ENCODE results near the gene NECTIN2. TPM values are rescaled to one million over a fixed set of nuclear protein-coding genes. Genes with fewer than 3 reads are reported as not detected.

The NECTIN2 gene
- total RNA-seq (ENCODE audit: low replicate concordance): 54.2 and 210 TPM in 2 replicates

GRCh38 chr19:44845612-44846454 lies at the start of gene NECTIN2:
Gene NECTIN2 (plus strand): TSS chr19:44846297. CDS start chr19:44846526, 229 bp downstream.
- Histone ChIP-seq H3K4me1 (peaks cover 22% of the 10 kb centered on the region), H3K27me3 (no peaks in the 10 kb centered on the region), H3K4me2 (peak within 1 kb of the TSS; percentile 93), H4K20me1 (ENCODE audit: low read depth) (peaks cover 40% of the 10 kb centered on the region), H2AFZ (replicated peaks) (peak within 1 kb of the TSS; percentile 86), H3K9ac (peak within 1 kb of the TSS; percentile 92), H3K9me3 (ENCODE audit: low read depth) (no peaks in the 10 kb centered on the region), H3K36me3 (no peaks in the 10 kb centered on the region), H3K79me2 (ENCODE audit: low read depth) (peaks cover 47% of the 10 kb centered on the region), H3K4me3 (peak within 1 kb of the TSS; percentile 95), H3F3A (ENCODE audit: low read depth) (peaks cover 38% of the 10 kb centered on the region), H3K27ac (peak within 1 kb of the TSS; percentile 96)
- Mint-ChIP-seq H3K9me3 (no peaks in the 10 kb centered on the region), H3K4me3 (peak within 1 kb of the TSS; percentile 93), H3K4me1 (peaks cover 28% of the 10 kb centered on the region), H3K27ac (peak within 1 kb of the TSS; percentile 99), H3K36me3 (no peaks in the 10 kb centered on the region), H3K27me3 (ENCODE audit: insufficient read depth, low read depth) (no peaks in the 10 kb centered on the region)
- TF ChIP-seq EZH2phosphoT487 (IDR thresholded peaks at IDR 0.05) (no peak), CTCF (IDR thresholded peaks at IDR 0.05) (peak; percentile 91), EZH2 (IDR thresholded peaks at IDR 0.05) (no peak)
- peak; percentile 99 for DNase-seq (ENCODE audit: low spot score)

GRCh38 chr19:44796701-44797115 lies 49.4 kb upstream of the NECTIN2 start:
- no peaks in the 10 kb centered on the region for H3K36me3 Mint-ChIP-seq
- Histone ChIP-seq H2AFZ (replicated peaks) (peak overlapping the region; percentile 73), H3F3A (ENCODE audit: low read depth) (peaks cover 10% of the 10 kb centered on the region), H3K4me1 (peaks cover 7% of the 10 kb centered on the region), H3K4me2 (peak overlapping the region; percentile 23), H3K36me3 (no peaks in the 10 kb centered on the region), H3K9ac (no peak overlapping the region), H3K4me3 (no peak overlapping the region), H3K79me2 (ENCODE audit: low read depth) (no peaks in the 10 kb centered on the region), H4K20me1 (ENCODE audit: low read depth) (no peaks in the 10 kb centered on the region), H3K27me3 (no peaks in the 10 kb centered on the region), H3K9me3 (ENCODE audit: low read depth) (no peaks in the 10 kb centered on the region), H3K27ac (peak overlapping the region; percentile 54)
- peak overlapping the region; percentile 95 for H3K27ac Mint-ChIP-seq
- DNase-seq (ENCODE audit: low spot score): peak; percentile 25
- no peaks in the 10 kb centered on the region for H3K9me3 Mint-ChIP-seq
- TF ChIP-seq CTCF (IDR thresholded peaks at IDR 0.05) (no peak), EZH2 (IDR thresholded peaks at IDR 0.05) (no peak), EZH2phosphoT487 (IDR thresholded peaks at IDR 0.05) (no peak)
- H3K27me3 Mint-ChIP-seq (ENCODE audit: insufficient read depth, low read depth): no peaks in the 10 kb centered on the region
- no peak overlapping the region for H3K4me3 Mint-ChIP-seq
- H3K4me1 Mint-ChIP-seq: peaks cover 18% of the 10 kb centered on the region

GRCh38 chr19:44799627-44800346 lies 46.3 kb upstream of the NECTIN2 start:
- H2AFZ ChIP-seq (replicated peaks): no peak overlapping the region
- no peak overlapping the region for H3K27ac Mint-ChIP-seq
- H3K4me1 Mint-ChIP-seq: peaks cover 14% of the 10 kb centered on the region
- no peak for TF ChIP-seq EZH2phosphoT487 (IDR thresholded peaks at IDR 0.05)
- TF ChIP-seq EZH2 (IDR thresholded peaks at IDR 0.05): no peak
- TF ChIP-seq CTCF (IDR thresholded peaks at IDR 0.05): no peak
- H3K9me3 Mint-ChIP-seq: no peaks in the 10 kb centered on the region
- no peak overlapping the region for H3K4me2 ChIP-seq
- no peak overlapping the region for H3K9ac ChIP-seq
- H3K4me3 ChIP-seq: no peak overlapping the region
- peaks cover 10% of the 10 kb centered on the region for H3F3A ChIP-seq (ENCODE audit: low read depth)
- no peak for DNase-seq (ENCODE audit: low spot score)
- peaks cover 2% of the 10 kb centered on the region for H3K27me3 Mint-ChIP-seq (ENCODE audit: insufficient read depth, low read depth)
- no peak overlapping the region for H3K4me3 Mint-ChIP-seq
- H3K27ac ChIP-seq: no peak overlapping the region
- peaks cover 7% of the 10 kb centered on the region for H3K4me1 ChIP-seq
- no peaks in the 10 kb centered on the region for H4K20me1 ChIP-seq (ENCODE audit: low read depth)
- no peaks in the 10 kb centered on the region for H3K36me3 Mint-ChIP-seq
- H3K9me3 ChIP-seq (ENCODE audit: low read depth): no peaks in the 10 kb centered on the region
- H3K79me2 ChIP-seq (ENCODE audit: low read depth): no peaks in the 10 kb centered on the region
- no peaks in the 10 kb centered on the region for H3K36me3 ChIP-seq
- no peaks in the 10 kb centered on the region for H3K27me3 ChIP-seq
